BLaER1 (cell line): ENCODE data around the gene ITFG2.

Source experiments
- H3K27ac ChIP-seq: shearing (Covaris generic); formaldehyde crosslinking; 2 replicates; pipeline ENCODE4 v1.8.1; 2022
- H3K27me3 ChIP-seq: shearing (Covaris generic); formaldehyde crosslinking; 2 replicates; pipeline ENCODE4 v1.8.1; 2022
- H3K36me3 ChIP-seq: shearing (Covaris generic); formaldehyde crosslinking; 2 replicates; pipeline ENCODE4 v1.8.1; 2022
- H3K4me1 ChIP-seq: shearing (Covaris generic); formaldehyde crosslinking; 2 replicates; pipeline ENCODE4 v1.8.1; 2022
- H3K4me2 ChIP-seq: shearing (Covaris generic); formaldehyde crosslinking; 2 replicates; pipeline ENCODE4 v1.8.1; 2022
- H3K4me3 ChIP-seq: shearing (Covaris generic); formaldehyde crosslinking; 2 replicates; pipeline ENCODE4 v1.8.1; 2022
- H3K9ac ChIP-seq: shearing (Covaris generic); formaldehyde crosslinking; 2 replicates; pipeline ENCODE4 v1.8.1; 2022
- H3K9me3 ChIP-seq: shearing (Covaris generic); formaldehyde crosslinking; 2 replicates; pipeline ENCODE4 v1.8.1; 2022
- H4K20me1 ChIP-seq: shearing (Covaris generic); formaldehyde crosslinking; 2 replicates; pipeline ENCODE4 v1.8.1; 2022
- Cebpa-rat ChIP-seq: shearing (Covaris generic); IDR thresholded peaks from 2 replicates; pipeline ENCODE4 v1.8.1; 2022

ITFG2 gene

GRCh38 chr12:2775431-2775830 lies 37.0 kb upstream of the ITFG2 start:
- Histone ChIP-seq H3K4me3 (no peak overlapping the region), H3K4me1 (no peaks in the 10 kb centered on the region), H4K20me1 (no peaks in the 10 kb centered on the region), H3K4me2 (no peak overlapping the region), H3K27ac (no peak overlapping the region), H3K27me3 (no peaks in the 10 kb centered on the region), H3K9ac (no peak overlapping the region), H3K9me3 (no peaks in the 10 kb centered on the region), H3K36me3 (no peaks in the 10 kb centered on the region)
- no peak for TF ChIP-seq Cebpa-rat

GRCh38 chr12:2776129-2776806 lies 36.2 kb upstream of the ITFG2 start:
- Histone ChIP-seq H3K9me3 (no peaks in the 10 kb centered on the region), H3K4me2 (no peak overlapping the region), H3K36me3 (no peaks in the 10 kb centered on the region), H3K9ac (no peak overlapping the region), H3K27me3 (no peaks in the 10 kb centered on the region), H3K27ac (no peak overlapping the region), H3K4me3 (no peak overlapping the region), H4K20me1 (no peaks in the 10 kb centered on the region), H3K4me1 (no peaks in the 10 kb centered on the region)
- no peak for TF ChIP-seq Cebpa-rat

DNA sequence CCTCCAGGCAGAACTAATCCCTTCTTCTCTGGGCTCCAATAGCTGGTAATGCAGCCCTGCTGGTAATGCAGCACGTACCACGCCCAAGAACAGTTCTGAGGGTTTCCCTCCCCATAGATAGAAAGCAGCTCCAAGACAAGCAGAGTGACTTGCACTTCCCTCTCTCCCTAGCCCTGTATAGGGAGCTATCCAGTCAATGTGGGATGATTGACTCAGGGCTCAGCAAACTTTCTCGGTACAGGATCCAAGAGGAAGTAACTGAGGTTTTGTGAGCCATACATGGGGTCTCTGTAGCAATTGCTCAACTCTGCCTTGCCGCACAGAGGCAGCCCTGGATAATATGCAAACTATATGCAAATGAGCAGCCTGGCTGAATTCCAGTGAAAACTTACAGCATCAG lies 33.2 kb upstream of the ITFG2 start:
- H3K4me2 ChIP-seq = no peak overlapping the region

DNA sequence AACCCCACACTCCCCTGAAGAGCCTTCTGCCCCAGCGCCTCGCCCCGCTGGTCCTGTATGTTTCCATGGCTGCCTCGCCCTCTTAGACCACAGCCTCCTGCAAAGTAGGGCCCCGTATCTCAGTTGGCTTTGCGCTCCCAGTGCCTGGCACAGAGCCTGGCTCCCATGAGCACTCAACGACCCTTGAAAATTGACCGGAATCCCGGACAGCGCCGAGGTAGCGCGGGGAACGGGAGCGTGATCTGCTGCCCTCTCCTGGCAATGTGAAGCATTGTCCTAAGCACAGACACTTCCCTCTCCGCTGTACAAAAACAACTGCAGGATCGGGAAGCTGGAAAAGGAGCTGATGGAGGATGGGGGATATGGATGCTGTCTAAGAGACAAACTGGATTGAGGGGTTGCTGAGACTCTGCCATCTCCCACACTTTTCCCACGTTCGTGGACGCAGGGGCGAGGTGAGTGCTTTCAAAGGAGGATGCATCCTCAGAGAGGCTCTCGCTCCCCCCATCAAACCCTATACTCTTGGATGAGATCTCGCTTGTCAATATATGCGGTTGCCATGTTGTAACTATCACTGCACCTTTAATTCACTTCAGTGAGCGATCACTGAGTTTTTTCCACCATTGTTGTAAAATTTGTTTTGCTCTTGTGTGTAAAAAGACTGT lies 28.4 kb upstream of the ITFG2 start:
- peaks cover 17% of the 10 kb centered on the region; the same call in 1 of the 2 replicates for H4K20me1 ChIP-seq
- H3K4me1 ChIP-seq = peaks cover 9% of the 10 kb centered on the region; the same call in 1 of the 2 replicates
- no peak for TF ChIP-seq Cebpa-rat
- H3K27me3 ChIP-seq = no peaks in the 10 kb centered on the region
- H3K4me3 ChIP-seq = no peak overlapping the region
- no peaks in the 10 kb centered on the region for H3K36me3 ChIP-seq
- H3K4me2 ChIP-seq = peak overlapping the region; percentile 65
- H3K9me3 ChIP-seq = no peaks in the 10 kb centered on the region
- H3K9ac ChIP-seq = no peak overlapping the region
- no peak overlapping the region for H3K27ac ChIP-seq

More for the DNA sequence above, 33.2 kb upstream of the ITFG2 start:
- Histone ChIP-seq H3K4me3 (no peak overlapping the region), H3K9ac (no peak overlapping the region), H3K36me3 (no peaks in the 10 kb centered on the region), H3K27ac (no peak overlapping the region), H3K9me3 (no peaks in the 10 kb centered on the region), H3K4me1 (peaks cover 8% of the 10 kb centered on the region; the same call in 1 of the 2 replicates), H3K27me3 (no peaks in the 10 kb centered on the region), H4K20me1 (peaks cover 10% of the 10 kb centered on the region; the same call in 1 of the 2 replicates)
- TF ChIP-seq Cebpa-rat = no peak

DNA sequence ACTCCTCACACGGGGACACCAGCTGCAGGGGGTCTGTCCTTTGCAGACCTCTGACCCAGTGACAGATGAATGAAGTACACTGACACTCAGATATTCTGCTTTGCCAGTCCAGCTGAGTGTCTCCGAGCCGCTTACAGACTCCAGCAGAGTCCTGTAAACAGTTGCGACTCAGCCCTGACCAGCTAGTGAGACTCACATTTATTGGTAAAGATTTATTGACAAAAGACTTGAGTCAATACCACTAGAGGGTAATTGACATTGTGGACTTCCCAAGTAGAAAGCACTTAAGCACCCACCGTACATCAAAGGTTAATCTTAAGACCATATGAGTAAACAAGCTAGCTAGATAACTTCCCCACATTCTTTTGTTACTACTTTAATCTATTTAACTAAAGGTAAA lies 27.5 kb upstream of the ITFG2 start:
- Histone ChIP-seq H3K4me1 (peaks cover 9% of the 10 kb centered on the region; the same call in 1 of the 2 replicates), H3K4me3 (no peak overlapping the region), H3K27me3 (no peaks in the 10 kb centered on the region), H3K27ac (no peak overlapping the region), H4K20me1 (peaks cover 17% of the 10 kb centered on the region; the same call in 1 of the 2 replicates), H3K9ac (no peak overlapping the region), H3K4me2 (no peak overlapping the region), H3K36me3 (no peaks in the 10 kb centered on the region), H3K9me3 (no peaks in the 10 kb centered on the region)
- TF ChIP-seq Cebpa-rat = no peak

DNA sequence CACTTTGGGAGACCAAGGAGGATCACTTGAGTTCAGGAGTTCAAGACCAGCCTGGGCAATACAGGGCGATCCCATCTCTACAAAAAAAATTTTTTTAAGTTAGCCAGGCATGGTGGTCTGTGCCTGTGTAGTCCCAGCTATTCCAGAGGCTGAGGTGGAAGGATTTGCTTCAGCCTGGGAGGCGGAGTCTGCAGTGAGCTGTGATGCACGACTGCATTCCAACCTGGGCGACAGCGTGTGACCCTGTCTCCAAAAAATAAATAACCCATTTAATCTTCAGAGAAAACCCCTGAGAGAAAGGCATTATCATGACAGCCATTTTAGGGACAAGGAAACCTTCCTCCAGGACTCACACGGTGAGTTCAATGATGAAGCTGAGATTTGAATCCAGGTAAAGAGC lies 21.4 kb upstream of the ITFG2 start:
- Histone ChIP-seq H3K27me3 (peaks cover 24% of the 10 kb centered on the region), H3K9ac (no peak overlapping the region), H3K4me2 (no peak overlapping the region), H3K4me1 (peaks cover 18% of the 10 kb centered on the region), H3K36me3 (no peaks in the 10 kb centered on the region), H3K27ac (no peak overlapping the region), H3K4me3 (no peak overlapping the region), H3K9me3 (no peaks in the 10 kb centered on the region), H4K20me1 (peaks cover 4% of the 10 kb centered on the region)
- TF ChIP-seq Cebpa-rat = no peak

DNA sequence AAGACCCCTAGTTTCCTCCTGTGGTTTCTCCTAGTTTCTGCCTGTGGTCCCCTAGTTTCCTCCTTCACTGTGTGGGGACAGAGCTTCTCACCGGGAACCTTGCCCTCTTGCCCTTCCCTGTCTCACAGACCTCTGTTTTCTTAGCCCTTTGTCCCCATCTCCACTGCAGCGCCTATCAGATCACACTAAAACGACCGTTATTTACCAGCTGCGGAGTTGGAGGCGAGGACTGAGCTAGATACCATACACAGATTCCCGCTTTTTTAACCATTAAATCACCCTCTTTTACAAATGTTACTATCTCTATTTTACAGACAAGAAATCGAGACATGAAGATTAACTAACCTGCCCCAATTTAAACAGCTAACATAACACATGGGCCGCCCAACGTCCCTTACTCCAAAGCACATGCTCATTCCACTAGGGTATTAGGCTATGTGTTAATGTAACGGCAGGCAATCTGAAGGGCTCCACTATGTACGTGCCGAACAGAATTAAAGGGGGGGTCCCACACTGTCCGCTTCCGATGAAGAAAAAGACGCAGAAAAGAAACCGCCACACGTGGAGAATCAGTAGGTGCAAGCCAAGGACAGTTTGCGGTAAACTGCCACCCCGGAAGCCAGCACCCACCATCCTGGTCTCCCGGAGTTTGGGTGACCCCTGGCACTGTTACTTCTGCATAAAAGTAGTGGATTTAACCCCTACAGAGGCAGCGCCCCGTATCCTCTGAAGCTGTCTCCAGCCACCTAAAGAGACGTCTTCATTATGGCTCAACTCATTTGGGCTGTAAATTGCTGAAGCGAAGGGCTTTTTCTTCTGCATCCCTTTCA lies 19.6 kb upstream of the ITFG2 start:
- H3K4me1 ChIP-seq = peaks cover 29% of the 10 kb centered on the region
- peaks cover 24% of the 10 kb centered on the region for H3K27me3 ChIP-seq
- H3K36me3 ChIP-seq = peaks cover 12% of the 10 kb centered on the region
- no peak overlapping the region for H3K9ac ChIP-seq
- H3K4me2 ChIP-seq = peak overlapping the region; percentile 20
- TF ChIP-seq Cebpa-rat = no peak
- H3K4me3 ChIP-seq = no peak overlapping the region
- no peak overlapping the region for H3K27ac ChIP-seq
- peaks cover 22% of the 10 kb centered on the region for H4K20me1 ChIP-seq
- no peaks in the 10 kb centered on the region for H3K9me3 ChIP-seq

- Histone ChIP-seq H3K9me3 (no peaks in the 10 kb centered on the region), H4K20me1 (peaks cover 29% of the 10 kb centered on the region), H3K4me1 (peaks cover 29% of the 10 kb centered on the region), H3K9ac (no peak overlapping the region), H3K4me3 (no peak overlapping the region), H3K36me3 (peaks cover 19% of the 10 kb centered on the region), H3K27ac (no peak overlapping the region), H3K27me3 (peaks cover 24% of the 10 kb centered on the region), H3K4me2 (peak overlapping the region; percentile 98)
- no peak for TF ChIP-seq Cebpa-rat
These were observed 18.9 kb upstream of the ITFG2 start for GRCh38 chr12:2793561-2793960.

DNA sequence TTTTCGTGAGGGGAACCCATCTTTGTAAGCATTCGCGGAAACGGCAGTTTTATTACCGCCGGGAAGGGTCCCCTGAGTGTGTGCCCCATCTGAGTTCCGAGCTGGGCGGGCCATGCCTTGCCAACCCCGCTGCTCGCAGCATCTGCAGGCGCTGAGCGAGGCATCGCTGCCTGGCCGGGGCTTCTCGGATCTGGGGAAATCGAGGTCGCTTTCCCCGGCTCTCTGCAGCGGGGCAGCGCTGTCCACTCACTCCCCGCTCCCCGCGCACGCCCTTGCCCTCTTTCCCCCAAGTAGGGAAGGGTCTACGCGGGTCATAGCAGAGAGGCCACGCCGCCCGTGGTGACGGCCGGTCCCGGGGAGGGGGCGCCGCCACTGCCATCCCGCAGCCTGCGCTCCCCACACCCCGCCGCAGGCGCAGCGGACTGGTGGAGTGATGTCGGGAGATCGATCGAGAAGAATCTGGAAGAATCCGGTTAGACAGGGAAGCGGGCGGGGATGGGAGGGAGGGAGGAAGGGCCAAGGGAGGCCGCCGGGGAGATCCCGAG lies 18.2 kb upstream of the ITFG2 start:
- peak overlapping the region; percentile 98 for H3K4me2 ChIP-seq
- peak overlapping the region; percentile 87 for H3K4me3 ChIP-seq
- peaks cover 36% of the 10 kb centered on the region for H4K20me1 ChIP-seq
- no peak overlapping the region for H3K27ac ChIP-seq
- peaks cover 29% of the 10 kb centered on the region for H3K4me1 ChIP-seq
- H3K9ac ChIP-seq = no peak overlapping the region
- H3K9me3 ChIP-seq = no peaks in the 10 kb centered on the region
- TF ChIP-seq Cebpa-rat = no peak
- H3K27me3 ChIP-seq = peaks cover 24% of the 10 kb centered on the region
- peaks cover 26% of the 10 kb centered on the region for H3K36me3 ChIP-seq
